ENCODE results near the gene ATG101.
A peak's percentile ranks its signal among the peaks of the same experiment; 100 is the strongest.

Gene ATG101

GRCh38 chr12:52069327-52070184, at the start of gene ATG101:
Gene ATG101, plus strand, starts transcription at chr12:52069978. Its CDS starts 3,673 bp downstream, at chr12:52073651.
- peak; percentile 79 for DNase-seq

GRCh38 chr12:52020539-52021336, 49.0 kb upstream of the ATG101 start:
- DNase-seq, result peak; percentile 51

GRCh38 chr12:52022841-52023181, 47.0 kb upstream of the ATG101 start:
- no peak for DNase-seq

DNA sequence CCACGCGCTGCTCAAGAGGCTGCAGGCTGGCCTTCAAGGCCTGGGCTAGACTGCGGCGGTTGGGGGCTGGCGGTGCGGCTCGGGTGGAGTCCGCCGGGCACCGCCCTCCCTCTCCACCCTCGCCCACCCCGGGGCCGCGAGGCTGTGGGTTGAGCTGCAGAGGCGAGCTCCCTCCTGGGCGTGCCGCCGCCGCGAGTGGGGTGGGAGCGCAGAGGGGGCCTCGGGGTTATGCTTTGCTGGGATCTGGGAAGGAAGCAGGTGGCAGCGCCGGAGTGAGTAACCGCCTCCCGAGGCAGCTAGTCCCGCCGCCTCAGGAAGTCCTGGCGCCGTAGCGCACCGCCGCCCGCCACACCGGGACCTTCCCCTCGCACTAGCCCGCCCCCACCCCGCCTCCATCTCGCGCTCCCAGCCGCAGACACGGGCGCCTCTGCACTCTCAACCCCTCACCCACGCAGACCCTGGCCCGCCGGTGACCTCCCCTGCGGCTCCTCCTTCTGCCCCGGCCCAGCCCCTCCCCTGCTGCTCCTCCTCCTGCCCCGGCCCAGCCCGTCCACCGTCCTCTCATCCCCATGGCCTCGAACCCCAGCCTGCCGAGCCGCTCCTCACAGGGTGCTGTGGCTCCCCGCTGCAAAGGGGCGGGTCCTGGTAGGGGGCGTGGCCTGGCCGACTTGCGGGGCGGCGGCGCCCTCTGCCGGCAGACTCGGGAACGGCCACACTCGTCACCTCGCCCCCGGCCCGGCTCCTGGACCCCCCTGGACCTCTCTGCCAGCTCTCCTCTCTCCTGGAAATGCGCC, 46.4 kb upstream of the ATG101 start:
- peak; percentile 95 for DNase-seq

GRCh38 chr12:52023976-52024688, 45.6 kb upstream of the ATG101 start:
- no peak for DNase-seq

DNA sequence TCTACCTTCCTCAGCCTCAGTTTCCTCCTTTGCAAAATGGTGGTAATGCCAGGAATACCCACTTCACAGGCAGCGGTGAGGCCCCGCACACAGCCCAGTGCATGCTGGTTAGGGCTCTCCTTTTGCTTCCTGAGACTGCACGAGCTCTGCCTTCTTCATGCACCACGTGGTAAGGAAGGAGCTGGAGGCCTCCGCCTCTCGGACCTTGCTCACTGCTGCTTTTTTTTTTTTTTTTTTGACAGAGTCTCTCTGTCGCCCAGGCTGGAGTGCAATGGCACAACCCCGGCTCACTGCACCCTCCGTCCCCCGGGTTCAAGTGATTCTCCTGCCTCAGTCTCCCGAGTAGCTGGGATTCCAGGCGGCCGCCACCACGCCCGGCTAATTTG, 44.9 kb upstream of the ATG101 start:
- DNase-seq, result no peak

DNA sequence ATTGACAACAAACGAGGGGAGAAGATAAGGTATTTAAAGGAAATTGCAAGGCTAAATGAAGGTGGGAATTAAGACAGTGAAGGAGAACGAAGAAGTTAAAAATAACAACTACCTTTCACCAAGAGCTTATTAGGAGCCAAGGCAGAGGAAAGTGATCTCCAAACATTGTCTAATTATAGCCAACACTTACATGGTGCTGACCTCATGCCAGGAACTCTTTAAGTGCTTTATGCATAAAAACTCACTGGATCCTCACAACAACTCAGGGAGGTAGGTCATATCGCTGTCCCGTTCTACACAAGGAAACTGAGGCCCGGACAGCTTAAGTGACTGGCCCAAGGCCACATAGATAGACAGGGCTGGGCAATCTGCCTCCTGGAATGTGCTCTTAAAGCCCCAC, 43.5 kb upstream of the ATG101 start:
- DNase-seq, result no peak

- no peak for DNase-seq
These were observed 42.5 kb upstream of the ATG101 start for GRCh38 chr12:52027085-52027843.

DNA sequence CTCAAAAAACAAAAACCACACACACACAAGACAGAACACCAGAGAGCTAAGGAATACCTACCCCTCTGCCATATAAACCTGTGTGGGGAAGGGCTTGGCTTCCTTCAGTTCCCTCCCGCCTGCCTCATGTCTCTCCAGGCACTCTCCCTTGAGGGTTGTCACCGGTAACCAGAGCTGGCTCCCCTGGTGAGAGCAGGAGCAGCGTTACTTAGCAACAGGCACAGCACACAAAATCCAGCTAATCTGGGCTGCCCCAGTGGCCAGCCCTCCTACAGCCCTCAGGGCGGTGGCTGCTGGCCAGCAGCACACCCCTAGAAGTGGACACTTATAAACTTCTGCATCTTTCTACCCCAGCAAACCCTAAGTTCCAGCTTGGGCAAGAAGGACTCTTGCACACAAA, 40.1 kb upstream of the ATG101 start:
- no peak for DNase-seq

DNA sequence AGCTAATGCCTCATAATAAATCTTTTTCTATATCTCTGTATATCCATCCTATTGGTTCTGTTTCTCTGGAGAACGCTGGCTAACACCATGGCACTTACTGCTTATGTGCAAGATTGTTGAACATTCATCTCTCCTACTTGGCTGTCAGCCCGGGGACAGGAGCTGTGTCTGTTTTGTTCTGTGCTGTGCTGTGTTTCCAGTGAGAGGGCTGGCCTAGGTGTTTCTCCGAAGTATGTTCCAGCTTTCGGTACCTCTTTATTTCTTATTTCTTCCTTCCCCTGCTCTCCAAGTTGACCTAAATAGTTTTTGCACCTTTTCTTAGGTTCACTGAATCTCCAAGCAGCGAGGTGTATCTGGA, 37.4 kb upstream of the ATG101 start:
- DNase-seq, result no peak

DNA sequence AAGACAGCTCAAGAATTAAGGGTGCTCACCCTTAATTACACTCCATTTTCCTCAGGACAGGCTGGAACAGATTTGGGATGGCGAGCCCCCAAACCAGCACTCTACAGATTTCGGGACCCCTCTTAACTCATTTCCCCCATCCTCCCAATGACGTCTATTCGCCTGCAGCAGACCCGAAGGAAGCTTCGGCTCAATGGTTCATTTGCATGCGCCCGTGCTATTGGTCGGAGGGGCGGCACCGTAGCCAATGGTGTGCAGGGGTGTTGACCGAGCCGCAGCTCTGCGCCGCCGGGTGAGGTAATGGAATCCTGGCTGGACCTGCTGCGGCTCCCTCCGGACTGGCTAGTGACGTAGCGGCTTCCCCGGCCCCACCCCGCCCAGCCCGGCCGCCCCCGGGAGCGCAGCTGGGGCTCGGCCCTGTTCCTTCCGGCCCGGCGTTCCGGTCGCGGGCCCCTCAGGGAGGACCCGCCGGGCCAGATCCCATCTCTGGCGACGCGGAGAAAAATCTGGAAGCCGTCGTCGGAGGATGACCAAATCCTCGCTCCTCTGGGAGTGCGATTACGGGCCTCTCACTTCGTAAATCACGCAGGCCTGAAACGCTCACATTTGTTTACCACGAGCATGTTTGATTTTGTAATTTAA, 36.9 kb upstream of the ATG101 start:
- peak; percentile 86 for DNase-seq

DNA sequence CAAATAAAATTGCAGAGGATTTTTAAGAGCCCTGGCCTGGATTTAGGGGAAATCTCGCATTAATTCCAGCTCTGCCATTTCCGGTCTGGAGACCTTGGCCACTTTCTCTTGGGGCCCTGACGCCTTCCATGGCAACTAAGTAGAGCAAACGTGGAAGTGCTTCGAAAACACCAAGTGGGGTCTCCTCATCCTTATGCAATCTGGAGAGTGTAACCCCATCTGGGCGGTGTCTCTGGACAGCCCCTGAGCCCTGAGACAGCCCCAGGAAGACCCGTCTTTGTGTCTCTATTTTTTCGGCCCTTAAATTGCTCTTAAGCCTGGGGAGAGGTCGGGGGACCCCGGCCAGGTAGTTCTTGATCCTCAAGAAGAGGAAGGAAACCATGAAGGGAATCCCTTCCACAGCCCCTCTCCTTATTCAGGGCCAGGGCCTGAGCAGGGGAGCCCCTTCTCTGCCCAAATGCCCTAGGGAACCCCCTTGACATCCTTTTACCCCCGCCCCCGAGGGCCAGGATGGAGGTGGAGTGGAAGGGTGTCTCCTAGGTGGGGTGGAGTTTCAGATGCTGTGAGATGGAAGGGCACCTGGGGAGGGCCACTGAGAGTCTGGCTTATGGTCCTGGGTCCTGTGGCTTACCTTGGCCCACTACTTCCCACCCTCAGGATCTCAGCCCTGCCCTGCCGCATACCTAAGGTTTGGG, 36.2 kb upstream of the ATG101 start:
- no peak for DNase-seq

DNA sequence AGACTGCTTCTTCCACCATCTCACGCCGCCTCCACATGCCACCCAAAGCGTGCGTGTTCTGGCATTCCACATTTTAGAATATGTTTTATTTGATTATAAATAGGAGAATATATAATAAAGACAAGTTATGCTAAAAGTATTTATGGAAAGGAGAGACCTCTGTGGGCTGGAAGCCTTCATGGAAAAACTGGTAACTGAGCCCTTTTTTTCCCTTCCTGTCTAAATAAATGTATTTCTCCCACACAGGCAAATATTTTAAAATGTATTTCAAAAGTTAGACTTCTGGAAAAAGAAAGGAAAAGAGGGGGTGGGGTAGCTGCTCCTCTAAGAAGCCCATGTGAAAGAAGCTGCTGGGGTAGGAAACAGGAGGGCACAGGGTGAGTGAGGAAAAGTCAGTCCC, 34.6 kb upstream of the ATG101 start:
- DNase-seq, result no peak

GRCh38 chr12:52035926-52036325, 33.9 kb upstream of the ATG101 start:
- no peak for DNase-seq

DNA sequence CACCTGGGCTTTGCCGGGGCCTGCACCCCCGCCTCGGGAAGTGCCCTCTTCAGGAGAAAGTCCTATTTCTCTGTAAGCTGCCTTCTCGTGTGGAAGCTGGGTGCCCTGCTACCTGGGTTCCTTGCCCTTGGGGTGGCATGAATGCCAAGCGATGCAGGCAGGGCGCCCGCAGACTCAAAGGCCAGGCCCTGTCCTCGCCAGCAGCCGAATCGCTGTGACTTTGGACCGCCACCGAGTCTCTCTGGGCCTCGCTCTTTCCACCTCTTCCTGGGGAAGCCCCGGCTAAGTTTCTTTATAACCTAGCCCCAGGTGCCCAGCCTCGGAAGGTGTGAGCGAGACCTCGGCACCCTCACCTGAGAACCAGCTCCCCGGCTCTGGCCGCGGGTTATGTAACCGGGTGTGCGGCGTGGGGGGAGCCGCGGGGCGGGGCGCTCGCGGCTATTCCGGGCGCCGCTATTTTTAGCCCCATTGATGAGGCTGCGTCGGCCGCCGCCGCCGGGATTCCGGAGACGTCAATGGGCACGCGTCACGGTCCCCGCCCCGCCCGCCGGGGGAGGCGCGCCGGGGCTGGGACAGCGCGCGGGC, 33.1 kb upstream of the ATG101 start:
- peak; percentile 74 for DNase-seq

- DNase-seq, result no peak
These were observed 32.4 kb upstream of the ATG101 start for GRCh38 chr12:52037248-52037861.

DNA sequence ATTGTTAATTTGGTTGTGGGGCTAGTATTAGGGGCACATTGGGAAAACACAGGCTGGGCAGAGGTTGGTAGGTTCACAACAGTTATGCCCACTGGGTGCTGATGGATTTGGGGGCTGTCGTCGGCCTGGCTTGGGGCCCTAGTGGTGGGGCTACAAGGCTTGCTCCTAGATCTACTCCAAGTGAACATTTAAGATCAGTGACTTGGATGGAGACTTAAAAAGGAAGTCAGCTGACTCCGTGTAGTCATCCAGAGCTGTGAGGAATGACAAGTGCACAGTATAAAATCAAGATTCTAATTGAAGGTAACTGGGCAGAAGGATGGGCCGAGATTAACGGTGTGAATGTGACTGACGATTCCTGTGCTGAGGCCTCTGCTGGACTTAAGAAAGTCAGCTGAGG, 31.3 kb upstream of the ATG101 start:
- no peak for DNase-seq

GRCh38 chr12:52041035-52041434, 28.7 kb upstream of the ATG101 start:
- no peak for DNase-seq

DNA sequence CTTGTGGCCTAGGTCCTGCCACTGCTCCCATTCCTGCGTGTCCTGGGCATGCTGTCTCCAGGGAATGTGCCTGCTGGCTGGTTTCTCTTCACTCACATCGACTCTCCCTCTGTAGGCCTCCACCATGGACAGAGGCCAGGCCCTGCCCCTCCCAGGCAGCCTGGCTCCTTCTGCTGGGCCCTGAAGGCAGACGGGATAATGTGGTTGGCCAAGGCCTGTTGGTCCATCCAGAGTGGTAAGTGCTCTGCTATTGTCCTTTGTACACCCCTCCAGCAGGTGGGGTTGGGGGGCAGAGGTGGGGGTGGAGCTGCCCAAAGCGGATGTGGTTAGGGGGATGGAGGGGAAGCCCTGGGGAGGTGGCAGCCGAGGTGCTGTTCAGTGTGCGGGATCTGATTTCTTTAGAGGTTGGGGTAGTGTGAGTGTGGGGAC, 28.1 kb upstream of the ATG101 start:
- DNase-seq, result no peak
